HT-29 (cell line): ENCODE data around the gene SIAH3. TPM values are rescaled to one million over a fixed set of nuclear protein-coding genes. Genes with fewer than 3 reads are reported as not detected.
"Not testable (repeated sequence)": the region's sequence is repeated elsewhere in the genome, so short reads cannot be mapped to it uniquely, and the experiment has no call there.

Source experiments
- DNase-seq: peaks from one replicate; pipeline ENCODE4 v3.0.0-alpha.2; 2015; ENCODE audit warnings: low spot score
- total RNA-seq: library from RNA; depleted of rRNA; stranded (reverse); fragments of >200 nt; shearing (Covaris generic); gene quantifications from 2 replicates; pipeline ENCODE4 v1.2.3, GENCODE V29; 2014; rRNA removed

SIAH3 gene, protein sequence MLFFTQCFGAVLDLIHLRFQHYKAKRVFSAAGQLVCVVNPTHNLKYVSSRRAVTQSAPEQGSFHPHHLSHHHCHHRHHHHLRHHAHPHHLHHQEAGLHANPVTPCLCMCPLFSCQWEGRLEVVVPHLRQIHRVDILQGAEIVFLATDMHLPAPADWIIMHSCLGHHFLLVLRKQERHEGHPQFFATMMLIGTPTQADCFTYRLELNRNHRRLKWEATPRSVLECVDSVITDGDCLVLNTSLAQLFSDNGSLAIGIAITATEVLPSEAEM
- total RNA-seq: 0.10 TPM in 1 of 2 replicates, not detected in the other

DNA sequence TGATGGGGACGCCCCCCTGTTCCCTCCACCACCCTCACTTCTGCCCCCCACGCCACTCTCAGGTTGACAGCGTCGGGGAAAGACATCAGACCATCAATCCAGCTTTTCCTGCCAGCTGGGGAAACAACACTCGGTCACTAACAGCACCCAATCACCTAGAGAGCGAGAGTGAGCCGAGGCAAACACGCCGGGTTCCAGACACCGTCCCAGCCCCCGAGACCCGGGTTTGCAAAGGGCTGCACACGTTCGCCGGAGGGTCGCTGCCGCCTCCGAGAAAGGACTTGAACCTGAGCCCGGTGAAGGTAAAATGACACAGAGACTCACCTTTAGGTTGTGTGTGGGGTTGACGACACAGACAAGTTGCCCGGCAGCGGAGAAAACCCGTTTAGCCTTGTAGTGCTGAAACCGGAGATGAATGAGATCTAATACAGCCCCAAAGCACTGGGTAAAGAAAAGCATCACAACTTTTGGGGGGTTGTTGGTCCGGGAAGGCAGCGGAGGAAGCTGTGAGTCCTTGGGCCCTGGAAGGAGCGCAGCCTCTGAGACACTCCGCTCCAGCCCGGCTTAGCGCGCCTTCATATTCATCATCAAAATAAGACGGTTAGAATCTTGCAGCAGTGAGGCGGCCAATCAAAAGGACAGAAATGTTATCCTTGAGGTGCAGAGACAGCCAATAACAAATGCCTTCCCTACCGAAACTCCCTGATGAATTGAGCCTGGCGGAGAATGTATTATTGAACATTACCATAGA is at the start of gene SIAH3:
SIAH3 (minus strand) TSS at position 583 of the 751 bp plus-strand sequence; CDS start at position 459, 124 bp downstream.
- DNase-seq: no peak

DNA sequence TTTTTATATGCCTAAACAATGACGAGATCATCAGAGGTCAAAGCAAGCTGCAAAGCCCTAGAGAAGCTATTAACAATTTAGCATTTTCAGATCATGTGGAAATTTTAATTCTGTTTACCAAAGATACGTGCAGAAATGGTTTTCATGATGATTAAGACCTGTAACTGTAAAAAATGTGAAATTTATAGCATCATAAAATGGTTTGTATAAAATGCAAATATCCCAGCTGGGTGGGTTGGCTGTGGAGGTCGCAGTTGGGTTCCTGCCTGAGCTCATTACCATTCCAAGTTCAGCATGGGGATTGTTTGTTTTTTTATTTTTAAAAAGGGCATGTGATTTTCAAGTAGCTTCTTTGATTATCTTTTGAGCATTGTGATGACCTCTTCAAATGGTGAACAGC is 47.9 kb upstream of the SIAH3 start:
- no peak for DNase-seq

DNA sequence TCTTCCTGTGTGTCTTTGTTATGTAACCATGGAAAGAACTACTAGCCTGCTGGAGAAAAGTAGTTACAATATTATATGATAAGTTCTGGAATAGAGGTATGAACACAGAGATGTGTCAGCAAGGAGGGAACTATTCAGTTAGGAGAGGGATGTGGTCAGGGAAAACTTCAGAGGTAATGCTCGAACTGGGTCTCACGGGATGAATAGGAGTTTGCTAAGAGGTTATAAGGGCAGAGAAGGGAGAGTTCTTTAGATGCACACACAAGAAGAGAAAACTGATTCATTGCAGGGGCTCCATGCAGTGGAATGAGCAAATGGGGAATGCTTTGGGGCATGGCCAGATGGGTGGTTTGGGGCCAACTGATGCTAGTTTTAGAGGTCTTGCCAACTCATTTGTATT is 46.0 kb upstream of the SIAH3 start:
- DNase-seq: no peak

DNA sequence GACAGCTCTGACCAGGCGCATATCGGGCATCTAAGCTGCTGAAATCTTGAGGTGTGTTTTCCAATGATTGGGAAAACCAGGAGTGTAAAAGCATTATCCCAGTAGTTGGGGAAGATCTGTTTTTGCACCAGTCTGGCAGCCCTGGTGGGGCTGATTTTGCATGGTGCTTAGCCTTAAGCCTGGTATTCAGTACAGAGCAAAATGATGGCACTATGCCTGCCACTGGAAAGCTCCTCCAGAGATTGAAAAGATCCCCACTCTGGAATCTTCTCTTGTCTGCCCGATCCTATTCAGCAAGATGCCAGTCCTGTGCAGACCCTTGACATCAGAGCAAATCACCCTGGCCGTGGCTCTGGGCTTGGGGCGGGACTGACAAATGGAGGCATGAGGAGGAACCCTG is 44.7 kb upstream of the SIAH3 start:
- DNase-seq: no peak

DNA sequence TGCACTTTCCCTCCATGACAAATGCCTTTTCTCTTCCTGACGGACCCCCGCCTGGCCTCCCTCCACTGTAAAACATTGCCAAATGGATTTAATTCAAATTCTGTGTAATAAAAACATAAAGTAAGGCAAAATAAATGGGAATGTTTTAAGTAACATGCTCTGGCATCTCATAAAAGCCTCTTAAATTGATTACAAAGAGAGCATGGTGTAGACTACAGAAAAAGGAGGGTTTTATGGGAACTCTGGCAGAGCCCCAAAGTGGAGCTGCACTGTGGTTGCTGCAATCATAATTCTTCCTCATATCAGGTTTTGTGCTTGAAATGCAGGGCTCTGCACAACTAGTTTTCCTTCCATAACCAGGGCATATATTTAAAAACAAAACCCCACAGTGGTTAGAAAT is 44.3 kb upstream of the SIAH3 start:
- no peak for DNase-seq

DNA sequence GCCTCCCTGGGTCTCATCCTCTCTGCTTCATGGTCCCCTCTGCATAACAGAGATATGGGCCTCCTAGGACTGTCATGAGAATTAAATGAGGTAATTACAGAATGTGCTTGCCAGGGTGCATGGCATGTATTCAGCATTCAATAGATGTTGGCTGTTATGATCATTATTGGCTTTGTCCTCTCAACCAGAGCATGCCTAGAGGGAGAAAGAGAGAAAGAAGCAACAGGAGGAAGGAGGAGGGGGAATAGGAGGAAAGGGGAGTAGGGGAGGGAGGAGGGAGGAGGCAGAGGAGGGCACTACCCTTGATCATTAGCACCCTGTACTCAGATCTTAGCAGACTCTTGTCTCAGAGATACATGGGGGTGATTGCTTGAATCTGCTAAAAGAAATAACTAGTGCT is 41.0 kb upstream of the SIAH3 start:
- no peak for DNase-seq

DNA sequence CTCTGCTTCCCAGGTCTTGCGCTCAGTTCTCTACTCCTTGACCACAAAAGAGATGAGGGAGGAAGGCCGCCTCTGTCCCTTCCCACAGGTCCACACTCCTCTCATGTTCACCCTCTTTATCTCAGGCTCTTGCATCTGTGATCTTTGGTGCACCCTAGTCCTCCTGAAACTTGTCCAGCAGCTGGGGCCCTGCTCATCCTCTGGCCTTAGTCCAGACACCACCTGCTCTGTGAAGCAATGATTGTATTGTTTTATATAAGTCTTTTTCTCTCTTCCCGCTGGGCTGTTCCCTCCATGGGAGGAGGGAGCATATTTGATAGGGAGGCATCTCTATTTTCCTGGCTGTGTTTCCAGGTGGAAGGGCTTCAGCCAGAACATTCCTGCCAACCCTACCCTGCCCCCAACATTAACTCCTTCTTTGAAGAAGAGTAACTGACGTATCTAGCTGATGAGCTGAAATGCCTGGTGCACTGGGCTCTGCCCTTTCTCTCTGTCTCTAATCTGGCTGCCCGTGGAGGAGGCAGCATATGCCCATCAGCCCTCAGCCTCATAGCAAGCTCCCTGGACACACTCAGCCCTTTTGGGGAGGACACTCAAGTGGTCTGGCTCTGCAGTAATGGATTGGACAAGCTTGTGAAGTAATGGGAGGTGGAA is 38.2 kb upstream of the SIAH3 start:
- DNase-seq: no peak

DNA sequence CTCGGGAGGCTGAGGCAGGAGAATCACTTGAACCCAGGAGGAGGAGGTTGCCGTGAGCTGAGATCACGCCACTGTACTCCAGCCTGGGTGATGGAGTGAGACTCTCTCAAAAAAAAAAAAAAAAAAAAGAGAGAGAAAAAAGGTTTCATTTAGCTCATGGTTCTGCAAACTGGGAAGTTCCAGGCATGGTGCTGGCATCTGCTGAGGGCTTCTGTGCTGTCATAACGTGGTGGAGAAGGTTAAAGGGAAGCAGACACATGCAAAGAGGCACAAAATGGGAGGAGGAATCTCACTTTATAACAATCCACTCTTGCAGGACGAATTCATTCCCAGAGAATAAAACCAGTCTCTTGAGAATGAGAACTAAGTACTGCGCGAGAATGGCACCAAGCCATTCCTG is 34.9 kb upstream of the SIAH3 start:
- no peak for DNase-seq

DNA sequence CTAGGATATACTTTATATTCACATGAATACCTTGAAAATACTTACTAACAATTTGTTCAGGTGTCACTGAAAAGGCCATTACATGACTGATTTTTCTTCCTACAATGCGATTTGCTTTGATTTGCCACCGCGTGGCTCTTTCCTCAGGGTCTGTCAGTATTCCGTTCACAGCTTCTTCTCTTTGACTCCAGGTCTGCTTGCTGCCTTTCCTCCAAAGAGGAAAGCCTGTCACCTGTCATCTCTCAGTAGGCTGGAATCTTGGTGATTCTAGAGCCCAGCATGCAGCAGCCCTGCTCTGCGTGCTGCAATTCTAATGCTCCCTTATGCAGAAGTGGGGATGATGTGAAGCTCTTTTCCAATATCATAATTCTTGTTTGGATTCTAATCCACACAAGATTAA is 33.6 kb upstream of the SIAH3 start:
- DNase-seq: no peak

DNA sequence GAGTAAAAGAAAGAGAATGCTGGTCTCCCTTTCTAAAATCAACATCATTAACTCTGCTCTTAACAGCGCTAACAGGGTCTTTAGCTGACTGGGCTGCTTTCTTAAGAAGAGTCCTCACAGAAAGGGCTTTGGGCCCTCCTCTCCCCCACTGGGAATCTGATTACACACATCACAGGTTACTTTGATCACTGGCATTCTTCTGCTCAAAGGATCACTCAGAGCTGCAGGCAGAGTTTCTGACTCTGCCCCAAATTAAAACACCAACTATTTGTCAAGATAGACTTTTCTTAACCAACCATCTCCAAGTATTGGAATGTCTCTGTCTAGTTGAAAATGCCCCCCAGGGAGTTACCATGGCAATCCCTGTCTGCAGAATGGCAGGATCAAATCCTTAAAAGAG is 31.1 kb upstream of the SIAH3 start:
- DNase-seq: no peak

DNA sequence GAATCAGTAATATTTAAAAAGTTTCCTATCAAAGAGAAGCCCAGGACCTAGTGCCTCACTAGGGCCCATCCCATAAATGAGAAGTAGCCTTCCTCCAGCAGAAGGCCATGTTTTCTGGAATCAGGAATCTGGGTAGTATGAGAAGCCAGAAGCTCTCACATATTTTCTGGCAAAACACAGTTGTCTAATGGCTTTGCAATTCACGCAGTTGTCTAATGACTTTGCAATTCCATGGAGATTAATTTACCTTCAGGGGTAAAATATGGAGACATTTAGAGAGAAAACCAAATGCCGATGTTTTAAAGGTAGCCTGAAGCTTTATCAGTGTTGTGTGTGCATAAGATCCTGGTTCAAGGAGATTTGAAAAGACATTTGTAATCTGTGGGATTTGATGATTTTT is 29.8 kb upstream of the SIAH3 start:
- DNase-seq: no peak

DNA sequence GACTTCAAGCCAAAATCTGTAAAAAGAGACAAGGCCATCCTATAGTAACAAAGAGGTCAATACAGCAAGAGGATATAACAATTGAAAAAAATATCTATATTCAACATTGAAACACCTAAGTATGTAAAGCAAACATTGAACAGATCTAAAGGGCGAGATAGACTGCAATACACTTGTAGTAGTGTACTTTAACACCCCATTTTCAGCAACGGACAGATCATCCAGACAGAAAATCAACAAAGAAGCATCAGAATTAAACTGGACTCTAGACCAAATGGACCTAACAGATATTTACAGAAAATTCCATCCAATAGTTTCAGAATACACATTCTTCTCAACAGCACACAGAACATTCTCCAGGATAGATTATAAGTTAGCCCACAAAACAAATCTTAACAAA is 28.7 kb upstream of the SIAH3 start:
- DNase-seq: no peak

DNA sequence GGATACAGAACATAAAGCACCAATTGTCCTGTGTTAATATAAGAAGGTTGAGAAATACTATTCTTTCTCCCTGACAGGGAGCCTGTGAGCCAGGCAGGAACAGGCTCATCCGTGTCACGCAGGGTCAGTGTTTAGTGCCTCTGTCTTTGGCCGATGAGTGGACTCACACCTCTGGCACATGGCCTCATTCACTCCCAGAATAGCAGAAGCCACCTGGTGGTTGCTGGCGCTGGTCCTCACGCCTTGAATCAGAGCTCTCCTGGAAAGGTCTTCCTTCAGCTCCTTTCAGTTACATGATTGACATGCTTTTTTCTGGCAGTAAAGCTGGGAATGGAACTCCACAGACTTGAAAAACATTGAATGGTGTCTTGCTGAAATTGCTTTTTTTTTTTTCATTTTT is 28.1 kb upstream of the SIAH3 start:
- DNase-seq: peak; percentile 74

DNA sequence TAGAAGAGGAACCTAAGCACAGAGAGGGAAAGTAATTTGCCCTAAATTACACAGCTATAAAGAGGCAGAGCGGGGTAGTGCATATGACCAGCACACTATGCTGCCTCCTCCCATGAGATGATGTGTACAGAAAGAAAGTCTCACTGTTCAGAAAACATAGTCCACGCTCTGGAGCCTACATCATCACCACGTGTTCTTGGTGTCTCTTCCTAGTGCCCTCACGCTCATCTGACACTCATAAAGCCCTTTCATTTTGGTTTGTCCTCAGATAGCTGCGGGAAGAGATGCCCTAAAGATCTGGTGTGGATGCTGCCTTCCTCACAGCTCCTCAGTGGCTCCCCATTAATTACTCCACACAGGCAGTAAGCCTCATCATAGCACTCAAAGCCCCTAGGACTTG is 27.4 kb upstream of the SIAH3 start:
- DNase-seq: no peak

DNA sequence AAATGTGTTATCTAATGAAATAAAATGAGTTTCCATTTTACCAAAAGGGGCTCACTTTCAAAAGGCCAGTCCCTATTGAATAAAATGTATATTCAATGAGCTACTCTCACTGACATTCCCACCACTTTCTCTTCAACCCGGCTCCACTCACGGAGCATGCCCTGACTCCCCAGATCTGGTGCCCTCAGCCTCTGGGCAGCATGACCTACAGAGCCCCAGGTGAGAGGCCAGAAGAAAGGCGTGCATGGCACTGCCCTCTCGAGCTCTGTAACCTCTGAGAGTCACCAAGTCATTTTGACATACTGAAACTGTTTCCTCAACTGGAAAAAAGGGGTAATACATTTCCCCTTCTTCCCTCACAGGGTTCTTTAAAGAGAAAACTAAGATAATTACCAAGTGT is 25.2 kb upstream of the SIAH3 start:
- no peak for DNase-seq

DNA sequence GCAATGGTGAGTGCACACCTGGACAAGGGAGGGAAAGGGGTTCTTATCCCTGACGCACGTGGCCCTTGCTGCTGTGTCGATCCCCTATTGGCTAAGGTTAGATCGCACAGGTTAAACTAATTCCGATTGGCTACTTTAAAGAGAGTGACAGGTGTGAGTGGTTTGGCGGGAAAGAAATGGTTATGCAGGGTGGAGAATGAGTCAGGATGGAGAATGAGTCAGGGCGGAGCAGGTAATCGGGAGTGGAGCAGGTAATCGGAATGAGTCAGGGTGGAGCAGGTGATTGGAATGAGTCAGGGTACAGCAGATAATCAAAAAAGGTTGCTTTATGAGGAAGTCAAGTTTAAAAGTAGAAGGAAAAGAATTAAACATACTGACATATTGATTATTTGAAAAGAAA is 24.4 kb upstream of the SIAH3 start:
- peak; percentile 35 for DNase-seq

DNA sequence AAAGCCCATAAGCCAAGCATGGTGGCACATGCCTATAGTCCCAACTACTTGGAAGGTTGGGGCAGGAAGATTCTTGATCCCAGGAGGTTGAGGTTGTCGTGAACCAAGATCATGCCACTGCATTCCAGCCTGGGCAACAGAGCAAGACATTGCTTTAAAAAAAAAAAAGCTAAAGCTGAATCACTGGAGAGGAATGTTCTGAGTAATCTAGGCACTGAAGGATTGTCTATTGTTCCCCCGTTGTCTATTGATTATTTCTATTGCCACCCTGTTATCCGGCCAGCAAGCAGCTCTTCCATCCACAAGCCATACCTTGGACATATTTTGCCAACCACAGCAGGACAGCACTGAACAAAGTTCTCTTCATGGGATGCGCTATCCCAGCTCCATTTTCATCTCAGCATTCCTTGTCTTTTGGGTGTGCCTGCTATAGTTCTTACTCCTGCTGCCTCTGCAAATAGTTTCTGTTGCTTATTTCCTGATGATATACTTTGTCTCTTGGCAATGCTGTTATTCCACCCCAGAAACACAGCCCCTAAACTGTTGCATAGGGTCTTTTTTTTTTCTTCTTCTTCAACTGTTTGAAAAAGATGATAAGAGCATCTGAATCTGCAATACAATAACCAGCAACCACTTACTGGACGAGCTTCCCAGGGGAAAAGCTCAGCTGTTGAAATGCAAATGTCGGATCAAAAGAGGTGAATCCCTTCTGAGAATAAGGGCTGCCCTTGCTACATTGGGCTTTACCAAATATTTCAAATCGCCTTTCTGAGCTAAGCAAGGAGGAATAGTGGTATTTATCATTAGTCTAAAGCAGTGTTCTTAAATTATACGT is 22.2 kb upstream of the SIAH3 start:
- no peak for DNase-seq

DNA sequence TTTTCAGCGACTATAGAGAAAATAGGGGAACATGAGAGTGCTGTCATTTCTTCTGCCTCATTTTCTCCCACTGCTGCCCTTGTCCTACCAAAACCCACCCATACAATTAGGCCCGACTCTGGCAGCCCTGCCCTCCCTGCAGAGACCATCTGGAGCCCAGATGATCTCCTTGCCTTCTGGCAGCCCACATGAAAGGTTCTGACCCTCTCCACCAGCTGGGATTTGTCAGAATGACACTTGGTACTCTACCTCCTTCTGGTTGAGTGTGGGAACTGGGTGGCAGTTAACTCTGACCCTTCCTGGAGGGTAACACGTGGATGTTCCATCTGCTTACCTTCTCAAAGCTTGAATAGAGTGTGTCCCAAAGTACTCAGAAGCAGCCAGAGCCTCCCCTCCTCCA is 21.0 kb upstream of the SIAH3 start:
- DNase-seq: no peak

DNA sequence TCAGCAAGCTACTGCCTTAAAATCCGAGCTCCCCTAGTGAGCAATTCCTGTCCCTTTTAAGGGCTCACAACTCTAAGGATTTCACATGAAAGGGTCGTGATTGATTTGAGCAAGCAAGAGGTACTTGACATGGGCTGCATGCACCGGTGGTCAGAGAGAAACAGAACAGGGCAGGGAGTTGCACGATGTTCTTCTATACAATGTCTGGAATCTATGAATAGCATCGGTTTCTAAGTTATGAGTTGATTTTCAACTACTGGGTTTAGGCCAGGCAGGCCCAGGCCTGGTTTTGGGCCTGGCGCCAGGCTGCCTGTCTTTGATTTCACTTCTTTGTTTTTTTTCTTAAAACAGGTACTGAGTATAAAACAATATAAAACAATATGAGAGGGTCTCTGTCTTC is 19.6 kb upstream of the SIAH3 start:
- not testable (repeated sequence) for DNase-seq

DNA sequence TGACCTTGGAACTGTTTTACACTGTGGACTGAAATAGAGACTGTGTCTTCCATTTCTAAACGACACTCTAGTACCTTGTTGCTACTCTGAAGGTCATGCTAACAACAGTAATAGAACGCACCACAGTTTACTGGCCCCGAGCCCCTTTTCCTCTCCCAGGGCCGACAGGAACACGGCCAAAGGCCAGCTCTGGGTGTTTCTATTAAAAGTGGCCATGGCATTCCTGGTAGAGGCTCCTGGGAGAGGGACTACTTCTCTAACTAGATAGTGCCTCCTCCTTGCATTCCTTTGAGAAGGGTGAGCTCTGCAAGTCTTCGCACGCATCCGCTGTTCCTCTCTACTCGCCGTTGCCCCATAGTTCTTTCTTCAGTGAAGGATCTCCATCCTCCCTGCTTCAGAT is 18.7 kb upstream of the SIAH3 start:
- no peak for DNase-seq

DNA sequence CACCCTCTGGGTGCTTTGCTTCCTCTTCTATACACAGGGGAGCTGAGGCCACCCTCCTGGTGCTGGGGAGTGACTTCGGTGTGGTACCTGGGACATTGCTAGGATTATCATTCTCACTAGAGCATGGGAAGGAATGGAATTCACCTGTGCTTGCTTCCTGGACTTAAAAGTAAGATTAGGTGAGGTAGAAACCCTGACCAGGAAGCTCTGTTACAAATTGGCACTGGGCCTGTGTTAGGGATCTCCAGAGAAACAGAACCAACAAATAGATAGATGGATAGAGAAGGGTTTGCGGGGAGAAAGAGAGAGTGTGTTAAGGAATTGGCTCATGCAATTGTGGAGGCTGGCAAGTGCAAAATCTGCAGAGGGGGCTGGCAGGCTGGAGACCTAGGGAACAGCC is 13.9 kb upstream of the SIAH3 start:
- DNase-seq: no peak
